Measurements from ENCODE around the gene CSNK1E.

Gene CSNK1E

DNA sequence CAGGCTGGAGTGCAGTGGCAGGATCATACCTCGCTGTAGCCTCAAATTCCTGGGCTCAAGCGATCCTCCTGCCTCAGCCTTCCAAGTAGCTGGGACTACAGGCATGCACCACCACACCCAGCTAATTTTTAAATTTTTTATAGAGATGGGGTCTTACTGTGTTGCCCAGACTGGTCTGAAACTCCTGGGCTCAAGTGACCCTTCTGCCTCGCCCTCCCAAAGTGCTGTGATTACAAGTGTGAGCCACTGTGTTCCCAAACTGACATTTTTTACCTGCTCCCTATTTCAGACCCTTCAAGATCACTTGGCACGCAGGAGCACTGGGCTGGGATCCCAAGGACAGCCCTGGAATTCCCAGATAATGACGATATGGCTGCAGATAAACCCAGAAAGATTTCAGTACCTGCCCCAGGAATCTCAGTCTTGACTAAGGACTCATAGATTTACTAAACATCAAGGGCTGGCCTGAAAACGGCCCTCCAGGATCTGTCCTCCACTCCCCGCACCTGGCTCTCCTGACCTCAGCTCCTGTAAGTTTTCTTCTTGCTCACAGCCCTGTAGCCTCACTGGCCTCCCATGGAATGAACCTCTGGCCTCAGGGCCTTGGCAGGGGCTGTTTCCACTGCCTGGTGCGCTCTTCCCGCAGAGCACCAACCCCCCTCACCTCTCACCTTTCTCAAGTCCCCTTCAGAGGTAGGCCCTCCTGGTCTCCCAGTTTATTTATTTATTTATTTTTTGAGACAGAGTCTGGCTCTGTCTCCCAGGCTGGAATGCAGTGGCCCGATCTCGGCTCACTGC lies 3.6 kb upstream of the CSNK1E start (continued):
- TF ChIP-seq CSRNP3 (CRISPR knock-in tag; IDR thresholded peaks at IDR 0.05) (no peak), RARB (CRISPR knock-in tag; IDR thresholded peaks at IDR 0.05) (no peak), ZNF565 (CRISPR knock-in tag; conservative IDR thresholded peaks at IDR 0.05; ENCODE audit: low read depth) (no peak), OSR1 (CRISPR knock-in tag; IDR thresholded peaks at IDR 0.05) (no peak), ARNTL (CRISPR knock-in tag; IDR thresholded peaks at IDR 0.05; ENCODE audit: borderline replicate concordance, low read depth) (no peak), ZFP30 (CRISPR knock-in tag; IDR thresholded peaks at IDR 0.05) (no peak), TSHZ2 (CRISPR knock-in tag; IDR thresholded peaks at IDR 0.05) (no peak)

DNA sequence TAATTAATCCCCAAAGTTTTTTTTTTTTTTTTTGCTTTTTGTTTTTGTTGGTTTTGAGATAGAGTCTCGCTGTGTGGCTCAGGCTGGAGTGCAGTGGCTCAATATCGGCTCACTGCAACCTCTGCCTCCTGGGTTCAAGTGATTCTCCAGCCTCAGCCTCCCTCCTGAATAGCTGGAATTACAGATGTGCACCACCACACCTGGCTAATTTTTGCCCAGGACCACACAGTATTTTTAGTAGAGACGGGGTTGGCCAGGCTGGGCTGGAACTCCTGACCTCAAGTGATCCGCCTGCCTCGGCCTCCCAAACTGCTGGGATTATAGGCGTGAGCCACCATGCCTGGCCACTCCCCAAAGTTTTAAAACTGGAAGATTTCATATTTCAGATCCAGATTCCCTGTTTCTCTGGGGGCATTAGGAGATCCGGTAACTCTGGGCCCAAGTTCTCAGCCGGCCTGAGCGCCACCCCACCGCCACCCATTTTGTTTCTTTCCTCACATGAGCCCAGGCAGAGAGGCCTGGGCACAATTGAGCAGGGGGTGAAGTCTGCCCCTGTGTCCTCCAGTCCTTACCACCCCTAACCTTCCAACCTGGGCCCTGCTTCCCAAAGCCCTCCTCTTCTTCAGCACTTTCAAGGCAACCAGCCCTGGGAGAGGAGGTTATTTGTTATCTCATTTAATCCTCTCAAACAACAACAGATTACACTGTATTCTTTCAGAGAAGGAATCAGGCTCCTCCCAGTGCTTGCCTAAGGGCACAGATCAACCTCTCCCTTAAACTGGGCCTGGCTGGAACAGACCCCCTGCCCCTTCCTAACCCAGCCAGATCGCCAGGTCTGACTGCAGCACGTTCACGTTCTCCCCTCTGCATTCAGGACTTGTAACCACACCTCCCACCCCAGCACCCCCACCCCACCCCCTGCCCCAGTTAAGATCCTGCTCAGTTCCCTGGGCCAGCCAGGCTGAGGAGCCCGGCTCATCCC lies 1.9 kb upstream of the CSNK1E start:
- TF ChIP-seq ZFP30 (CRISPR knock-in tag; IDR thresholded peaks at IDR 0.05): no peak
- TF ChIP-seq, protein P1, sequence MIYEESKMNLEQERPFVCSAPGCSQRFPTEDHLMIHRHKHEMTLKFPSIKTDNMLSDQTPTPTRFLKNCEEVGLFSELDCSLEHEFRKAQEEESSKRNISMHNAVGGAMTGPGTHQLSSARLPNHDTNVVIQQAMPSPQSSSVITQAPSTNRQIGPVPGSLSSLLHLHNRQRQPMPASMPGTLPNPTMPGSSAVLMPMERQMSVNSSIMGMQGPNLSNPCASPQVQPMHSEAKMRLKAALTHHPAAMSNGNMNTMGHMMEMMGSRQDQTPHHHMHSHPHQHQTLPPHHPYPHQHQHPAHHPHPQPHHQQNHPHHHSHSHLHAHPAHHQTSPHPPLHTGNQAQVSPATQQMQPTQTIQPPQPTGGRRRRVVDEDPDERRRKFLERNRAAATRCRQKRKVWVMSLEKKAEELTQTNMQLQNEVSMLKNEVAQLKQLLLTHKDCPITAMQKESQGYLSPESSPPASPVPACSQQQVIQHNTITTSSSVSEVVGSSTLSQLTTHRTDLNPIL (CRISPR knock-in tag; IDR thresholded peaks at IDR 0.05; ENCODE audit: low read depth): no peak
- TF ChIP-seq CSRNP3 (CRISPR knock-in tag; IDR thresholded peaks at IDR 0.05): no peak
- no peak for ATAC-seq

- TF ChIP-seq CSRNP3 (CRISPR knock-in tag; IDR thresholded peaks at IDR 0.05) (no peak), ZNF565 (CRISPR knock-in tag; conservative IDR thresholded peaks at IDR 0.05; ENCODE audit: low read depth) (no peak), ZFP30 (CRISPR knock-in tag; IDR thresholded peaks at IDR 0.05) (no peak), ISL1 (CRISPR knock-in tag; IDR thresholded peaks at IDR 0.05) (no peak), GLIS3 (CRISPR knock-in tag; IDR thresholded peaks at IDR 0.05) (no peak), POU6F1 (CRISPR knock-in tag; IDR thresholded peaks at IDR 0.05; ENCODE audit: borderline replicate concordance, low read depth) (no peak)
- peak; percentile 72 for ATAC-seq
These were observed 922 bp upstream of the CSNK1E start for GRCh38 chr22:38317995-38318715.

All from SK-N-SH treated with all-trans-retinoic acid at 6 μM for 48 hours (cell line).